ENCODE results near the gene CYP46A1.

CYP46A1 gene

DNA sequence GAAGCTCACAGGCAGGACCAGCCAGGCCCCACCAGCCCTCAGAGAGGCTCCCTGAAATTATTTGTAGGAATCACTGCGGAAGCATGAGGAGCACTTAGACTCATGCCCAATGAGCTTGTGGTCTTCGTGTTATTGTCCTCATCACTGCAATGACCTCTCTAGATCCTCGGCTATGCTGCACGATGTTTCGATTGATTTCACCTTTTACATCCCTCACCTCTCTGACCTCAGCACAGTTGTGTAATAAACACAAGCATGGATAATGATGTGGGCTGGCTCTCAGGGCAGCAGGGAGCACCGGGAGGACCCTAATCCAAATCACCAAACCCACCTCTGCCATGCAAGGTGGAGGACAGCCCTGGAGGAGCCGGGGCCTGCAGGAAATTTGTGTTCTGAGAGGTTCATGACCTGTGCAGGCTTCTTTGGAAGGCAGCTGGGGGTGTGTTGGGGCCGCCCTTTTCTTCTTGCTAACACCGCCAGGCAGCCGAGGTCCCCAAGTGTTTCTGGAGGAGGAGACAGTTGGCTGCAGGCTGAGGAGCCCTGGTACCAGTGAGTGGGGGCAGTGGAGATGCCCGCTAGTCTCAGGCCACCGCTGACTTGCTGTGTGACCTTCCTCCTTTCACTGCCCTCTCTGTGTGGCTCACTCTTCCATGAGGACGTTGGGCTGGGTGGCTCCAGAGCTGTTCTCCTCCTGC lies 79.6 kb downstream of the CYP46A1 start:
- Mint-ChIP-seq H3K4me1 (peaks cover 36% of the 10 kb centered on the region), H3K4me3 (no peak overlapping the region), H3K27ac (no peak overlapping the region), H3K36me3 (ENCODE audit: low read depth) (no peaks in the 10 kb centered on the region), H3K9me3 (peaks cover 5% of the 10 kb centered on the region), H3K27me3 (ENCODE audit: low read depth) (peaks cover 31% of the 10 kb centered on the region)
- TF ChIP-seq, protein P1, sequence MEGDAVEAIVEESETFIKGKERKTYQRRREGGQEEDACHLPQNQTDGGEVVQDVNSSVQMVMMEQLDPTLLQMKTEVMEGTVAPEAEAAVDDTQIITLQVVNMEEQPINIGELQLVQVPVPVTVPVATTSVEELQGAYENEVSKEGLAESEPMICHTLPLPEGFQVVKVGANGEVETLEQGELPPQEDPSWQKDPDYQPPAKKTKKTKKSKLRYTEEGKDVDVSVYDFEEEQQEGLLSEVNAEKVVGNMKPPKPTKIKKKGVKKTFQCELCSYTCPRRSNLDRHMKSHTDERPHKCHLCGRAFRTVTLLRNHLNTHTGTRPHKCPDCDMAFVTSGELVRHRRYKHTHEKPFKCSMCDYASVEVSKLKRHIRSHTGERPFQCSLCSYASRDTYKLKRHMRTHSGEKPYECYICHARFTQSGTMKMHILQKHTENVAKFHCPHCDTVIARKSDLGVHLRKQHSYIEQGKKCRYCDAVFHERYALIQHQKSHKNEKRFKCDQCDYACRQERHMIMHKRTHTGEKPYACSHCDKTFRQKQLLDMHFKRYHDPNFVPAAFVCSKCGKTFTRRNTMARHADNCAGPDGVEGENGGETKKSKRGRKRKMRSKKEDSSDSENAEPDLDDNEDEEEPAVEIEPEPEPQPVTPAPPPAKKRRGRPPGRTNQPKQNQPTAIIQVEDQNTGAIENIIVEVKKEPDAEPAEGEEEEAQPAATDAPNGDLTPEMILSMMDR (IDR thresholded peaks at IDR 0.05; ENCODE audit: unreplicated experiment in 3 of 3), result no peak

DNA sequence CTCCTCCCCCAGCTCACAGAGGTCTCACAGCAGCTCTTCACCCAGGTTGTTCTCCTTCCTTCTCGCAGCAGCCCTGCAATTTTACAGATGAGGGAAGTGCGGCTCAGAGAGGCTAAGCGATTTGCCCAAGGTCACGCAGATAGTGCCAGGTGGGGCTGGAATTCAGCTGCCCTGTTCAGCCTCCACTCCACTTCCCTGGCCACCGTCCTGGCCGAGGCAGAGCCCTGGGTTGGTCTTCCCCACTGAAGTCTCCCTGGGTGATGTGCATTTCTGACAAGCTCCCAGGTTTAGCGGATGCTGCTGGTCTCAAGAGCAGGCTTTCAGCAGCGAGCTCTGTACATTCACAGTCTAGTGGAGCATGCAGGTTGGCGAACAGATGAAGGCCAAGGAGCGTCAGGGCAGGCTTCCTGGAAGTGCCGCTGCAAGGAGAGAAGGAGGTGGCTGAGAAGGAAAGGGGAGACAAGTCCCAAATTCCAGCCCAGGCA lies 80.2 kb downstream of the CYP46A1 start:
- Mint-ChIP-seq H3K4me3 (no peak overlapping the region), H3K36me3 (ENCODE audit: low read depth) (no peaks in the 10 kb centered on the region), H3K4me1 (peaks cover 31% of the 10 kb centered on the region), H3K9me3 (peaks cover 5% of the 10 kb centered on the region), H3K27ac (no peak overlapping the region), H3K27me3 (ENCODE audit: low read depth) (peaks cover 31% of the 10 kb centered on the region)
- TF ChIP-seq, protein P1 (IDR thresholded peaks at IDR 0.05; ENCODE audit: unreplicated experiment in 3 of 3), result no peak

DNA sequence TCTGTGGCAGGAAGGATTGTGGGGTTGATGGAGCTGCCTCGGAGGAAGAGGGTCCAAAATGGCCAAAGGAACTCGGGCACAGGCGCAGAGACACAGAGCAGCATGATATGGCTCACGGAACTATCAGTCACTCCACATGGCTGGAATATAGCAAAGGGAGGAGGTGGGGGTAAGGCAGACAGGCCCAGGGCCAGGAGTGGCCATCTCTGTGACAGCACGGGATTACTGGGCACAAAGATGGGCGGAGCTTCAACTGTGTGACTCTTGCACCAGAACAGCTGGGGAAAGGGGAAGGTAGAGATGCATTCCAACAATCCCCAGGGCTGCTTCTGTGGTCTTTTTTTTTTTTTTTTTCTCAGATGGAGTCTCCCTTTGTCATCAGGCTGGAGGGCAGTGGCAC lies 84.3 kb downstream of the CYP46A1 start:
- TF ChIP-seq, protein P1 (IDR thresholded peaks at IDR 0.05; ENCODE audit: unreplicated experiment in 3 of 3), result no peak
- Mint-ChIP-seq H3K9me3 (peaks cover 3% of the 10 kb centered on the region), H3K36me3 (ENCODE audit: low read depth) (no peaks in the 10 kb centered on the region), H3K4me3 (no peak overlapping the region), H3K27me3 (ENCODE audit: low read depth) (peaks cover 20% of the 10 kb centered on the region), H3K27ac (peak overlapping the region; percentile 5 to 48 (median 30)), H3K4me1 (peaks cover 35% of the 10 kb centered on the region)

DNA sequence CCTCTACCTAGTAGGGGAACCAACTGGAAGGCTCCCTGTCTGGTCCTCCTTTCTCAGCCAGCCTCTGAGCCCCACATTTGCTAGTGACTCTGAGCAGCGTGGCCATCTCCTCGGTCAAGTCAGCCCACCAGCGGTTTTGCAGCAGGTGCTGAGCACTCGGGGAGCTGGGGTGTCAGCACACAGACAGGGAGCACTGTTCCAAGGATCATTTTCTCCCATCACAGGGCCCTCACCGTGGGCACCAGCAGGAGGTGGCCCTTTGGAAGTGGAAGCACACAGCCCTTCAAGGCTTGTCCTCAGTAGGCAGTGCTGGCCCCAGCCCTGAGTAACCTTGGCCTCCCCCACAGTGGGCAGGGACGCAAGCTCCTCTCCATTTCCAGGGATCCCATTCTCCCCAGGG lies 85.0 kb downstream of the CYP46A1 start:
- H3K27me3 Mint-ChIP-seq (ENCODE audit: low read depth), result peaks cover 17% of the 10 kb centered on the region
- H3K9me3 Mint-ChIP-seq, result peaks cover 3% of the 10 kb centered on the region
- peaks cover 43% of the 10 kb centered on the region for H3K4me1 Mint-ChIP-seq
- no peak overlapping the region for H3K27ac Mint-ChIP-seq
- H3K36me3 Mint-ChIP-seq (ENCODE audit: low read depth), result no peaks in the 10 kb centered on the region
- no peak overlapping the region for H3K4me3 Mint-ChIP-seq
- TF ChIP-seq, protein P1 (IDR thresholded peaks at IDR 0.05; ENCODE audit: unreplicated experiment in 3 of 3), result no peak

DNA sequence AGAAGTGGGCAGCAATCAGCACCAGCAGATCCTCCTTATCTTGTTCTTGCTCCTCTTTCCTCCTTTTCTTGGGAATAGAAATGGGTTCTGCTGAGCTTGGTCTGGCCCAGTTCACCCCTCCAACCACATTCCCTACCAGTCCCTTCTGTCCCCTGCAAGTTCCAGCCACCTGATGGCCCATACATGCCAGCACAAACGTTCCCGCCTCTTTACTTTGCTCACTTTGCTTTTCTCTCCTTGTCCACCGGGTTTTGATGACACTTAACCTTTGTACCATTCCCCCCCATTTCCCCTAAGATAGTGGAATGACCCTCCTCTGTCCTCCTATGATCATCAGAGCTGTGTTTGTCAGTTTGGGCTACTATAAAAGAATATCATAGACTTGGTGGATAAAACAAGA lies 85.7 kb downstream of the CYP46A1 start:
- Mint-ChIP-seq H3K27ac (peak overlapping the region in 1 of 3 experiments; percentile 8), H3K27me3 (ENCODE audit: low read depth) (peaks cover 13% of the 10 kb centered on the region), H3K4me1 (peaks cover 50% of the 10 kb centered on the region), H3K9me3 (peaks cover 3% of the 10 kb centered on the region), H3K4me3 (no peak overlapping the region), H3K36me3 (ENCODE audit: low read depth) (no peaks in the 10 kb centered on the region)
- TF ChIP-seq, protein P1 (IDR thresholded peaks at IDR 0.05; ENCODE audit: unreplicated experiment in 3 of 3), result no peak

Measured in nephron (organoid).